Mucosa of stomach (tissue), 1 donor: ENCODE results near the gene GPM6B.

ENCODE experiments used
- H3K27me3 ChIP-seq: one replicate; pipeline ENCODE4 v1.7.0; 2013; ENCODE audit warnings: mild to moderate bottlenecking, low read length; ENCODE audit not compliant: control insufficient read depth, insufficient read depth
- H3K36me3 ChIP-seq: one replicate; pipeline ENCODE4 v1.7.0; 2013; ENCODE audit warnings: low read length; ENCODE audit not compliant: control insufficient read depth, insufficient read depth
- H3K4me1 ChIP-seq: one replicate; pipeline ENCODE4 v1.7.0; 2013; ENCODE audit warnings: mild to moderate bottlenecking, low read length; ENCODE audit not compliant: control insufficient read depth, insufficient read depth
- H3K4me3 ChIP-seq: one replicate; pipeline ENCODE4 v1.7.0; 2013; ENCODE audit warnings: low read length
- H3K9ac ChIP-seq: one replicate; pipeline ENCODE4 v1.7.0; 2013; ENCODE audit warnings: mild to moderate bottlenecking, low read length, moderate library complexity
- H3K9me3 ChIP-seq: one replicate; pipeline ENCODE4 v1.7.0; 2013; ENCODE audit warnings: mild to moderate bottlenecking, low read length, moderate library complexity; ENCODE audit not compliant: control insufficient read depth
- donor health status: Pancreatic carcinoma.

The GPM6B gene

DNA sequence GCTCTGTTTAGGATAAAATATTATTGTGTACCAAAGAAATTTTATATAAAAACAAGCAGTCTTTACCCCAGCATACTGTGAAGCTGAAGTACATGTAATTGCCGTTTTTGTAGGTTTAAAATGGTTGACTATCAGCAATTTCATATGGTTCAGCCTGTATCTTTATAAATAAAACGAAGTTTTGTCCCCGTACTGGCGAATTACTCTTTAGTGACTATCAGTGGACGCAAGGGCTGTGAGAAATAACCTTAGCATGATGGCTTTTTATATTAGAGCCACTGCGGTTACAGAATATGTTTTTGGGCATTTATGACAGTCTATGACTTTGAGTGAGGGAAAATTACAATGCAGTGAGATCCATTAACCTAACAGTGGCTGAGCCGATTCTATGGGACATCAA lies 1.2 kb downstream of the GPM6B start:
- Histone ChIP-seq H3K27me3 (peaks cover 3% of the 10 kb centered on the region), H3K4me1 (no peaks in the 10 kb centered on the region), H3K9ac (no peak overlapping the region), H3K36me3 (no peaks in the 10 kb centered on the region), H3K9me3 (no peaks in the 10 kb centered on the region), H3K4me3 (no peak overlapping the region)

GRCh38 chrX:13808865-13809264 lies 8.0 kb downstream of the GPM6B start:
- H3K4me1 ChIP-seq = no peaks in the 10 kb centered on the region
- H3K9ac ChIP-seq = no peak overlapping the region
- H3K4me3 ChIP-seq = no peak overlapping the region
- H3K27me3 ChIP-seq = no peaks in the 10 kb centered on the region
- no peaks in the 10 kb centered on the region for H3K36me3 ChIP-seq
- H3K9me3 ChIP-seq = no peaks in the 10 kb centered on the region

- H3K36me3 ChIP-seq = no peaks in the 10 kb centered on the region
- no peaks in the 10 kb centered on the region for H3K9me3 ChIP-seq
- no peaks in the 10 kb centered on the region for H3K27me3 ChIP-seq
- H3K4me3 ChIP-seq = no peak overlapping the region
- no peaks in the 10 kb centered on the region for H3K4me1 ChIP-seq
- H3K9ac ChIP-seq = no peak overlapping the region
Measured at GRCh38 chrX:13808293-13808692, 8.6 kb downstream of the GPM6B start.

- no peak overlapping the region for H3K4me3 ChIP-seq
- no peaks in the 10 kb centered on the region for H3K9me3 ChIP-seq
- H3K27me3 ChIP-seq = no peaks in the 10 kb centered on the region
- no peaks in the 10 kb centered on the region for H3K4me1 ChIP-seq
- H3K9ac ChIP-seq = no peak overlapping the region
- no peaks in the 10 kb centered on the region for H3K36me3 ChIP-seq
Measured at GRCh38 chrX:13805241-13805640, 11.7 kb downstream of the GPM6B start.

DNA sequence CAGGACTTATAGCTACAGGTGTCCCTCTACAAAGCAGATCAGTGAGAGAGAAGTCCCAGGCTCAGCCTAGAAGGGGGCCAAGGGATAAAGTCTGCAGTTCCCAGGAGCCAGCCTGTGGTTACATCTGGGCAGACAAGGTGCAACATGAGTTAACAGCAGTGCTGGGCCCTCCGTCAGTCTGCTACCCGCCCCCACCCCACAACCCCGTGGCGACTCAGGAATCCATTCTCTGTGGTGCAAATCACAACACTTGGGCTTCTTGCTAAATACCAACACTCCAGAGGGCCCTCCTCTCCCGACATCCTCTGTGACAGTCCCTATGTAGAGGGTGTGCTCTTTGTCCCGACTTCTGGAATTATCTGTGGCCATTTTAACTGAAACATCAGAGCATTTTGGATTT lies 13.8 kb downstream of the GPM6B start:
- no peaks in the 10 kb centered on the region for H3K27me3 ChIP-seq
- no peak overlapping the region for H3K9ac ChIP-seq
- no peaks in the 10 kb centered on the region for H3K4me1 ChIP-seq
- no peak overlapping the region for H3K4me3 ChIP-seq
- no peaks in the 10 kb centered on the region for H3K9me3 ChIP-seq
- H3K36me3 ChIP-seq = no peaks in the 10 kb centered on the region

DNA sequence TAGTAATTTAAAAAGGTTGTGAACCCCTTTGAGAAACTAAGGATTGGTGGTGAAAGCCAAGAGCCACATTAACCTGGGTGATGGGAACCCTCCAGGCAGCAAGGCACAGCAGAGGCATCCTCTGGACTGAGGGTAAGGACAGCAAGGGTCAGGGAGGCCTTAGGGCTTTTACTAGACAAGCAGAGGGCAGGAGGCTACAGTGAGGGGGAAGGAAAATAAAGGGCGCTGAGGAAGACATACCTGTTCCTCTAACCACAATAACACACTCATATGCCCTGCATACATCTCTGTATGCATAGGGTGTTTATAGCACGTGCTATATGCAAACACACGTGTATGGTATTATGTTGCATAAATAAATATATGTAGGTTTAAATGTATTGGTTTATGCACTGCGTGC lies 18.7 kb downstream of the GPM6B start:
- Histone ChIP-seq H3K36me3 (no peaks in the 10 kb centered on the region), H3K9me3 (no peaks in the 10 kb centered on the region), H3K9ac (no peak overlapping the region), H3K4me1 (no peaks in the 10 kb centered on the region), H3K27me3 (no peaks in the 10 kb centered on the region), H3K4me3 (no peak overlapping the region)

GRCh38 chrX:13797512-13797911 lies 19.4 kb downstream of the GPM6B start:
- H3K9ac ChIP-seq = no peak overlapping the region
- no peaks in the 10 kb centered on the region for H3K9me3 ChIP-seq
- no peaks in the 10 kb centered on the region for H3K4me1 ChIP-seq
- no peaks in the 10 kb centered on the region for H3K36me3 ChIP-seq
- no peaks in the 10 kb centered on the region for H3K27me3 ChIP-seq
- H3K4me3 ChIP-seq = no peak overlapping the region

DNA sequence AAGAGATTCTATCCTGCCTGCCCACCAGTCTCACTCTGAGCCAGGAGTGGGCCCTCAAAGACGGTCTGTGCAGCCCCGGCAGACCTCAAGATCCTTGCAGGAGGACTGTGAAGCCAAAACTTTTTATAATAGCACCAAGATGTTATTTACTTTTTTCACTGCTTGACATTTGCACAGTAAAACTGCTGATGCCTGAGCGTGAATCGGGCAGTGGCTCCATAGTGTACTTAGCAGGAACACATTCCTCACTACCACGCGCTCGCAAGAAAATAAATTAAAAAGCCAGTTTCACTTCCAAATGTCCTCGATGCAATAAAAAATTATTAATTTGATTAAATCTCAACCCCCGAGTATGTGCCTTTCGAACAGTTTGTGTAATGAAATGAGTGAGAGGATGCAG lies 22.5 kb downstream of the GPM6B start:
- Histone ChIP-seq H3K9me3 (no peaks in the 10 kb centered on the region), H3K27me3 (no peaks in the 10 kb centered on the region), H3K9ac (no peak overlapping the region), H3K4me1 (no peaks in the 10 kb centered on the region), H3K4me3 (no peak overlapping the region), H3K36me3 (no peaks in the 10 kb centered on the region)

DNA sequence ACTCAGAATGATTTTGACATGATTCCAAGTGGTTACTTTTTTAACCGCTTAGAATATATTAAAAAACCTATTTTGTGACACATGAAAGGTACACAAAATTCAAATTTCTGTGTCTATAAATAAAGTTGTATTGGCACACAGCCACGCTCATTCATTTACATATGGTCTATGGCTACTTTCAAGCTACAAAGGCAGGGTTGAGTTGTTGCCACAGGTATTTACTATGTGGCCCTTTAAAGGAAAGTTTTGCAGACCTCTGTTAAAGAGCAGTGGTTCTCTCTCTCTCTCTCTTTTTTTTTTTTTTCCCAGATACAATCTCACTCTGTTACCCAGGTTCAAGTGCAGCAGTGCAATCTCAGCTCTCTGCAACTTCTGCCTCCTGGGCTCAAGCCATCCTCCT lies 23.0 kb downstream of the GPM6B start:
- Histone ChIP-seq H3K9ac (no peak overlapping the region), H3K27me3 (no peaks in the 10 kb centered on the region), H3K9me3 (no peaks in the 10 kb centered on the region), H3K36me3 (no peaks in the 10 kb centered on the region), H3K4me1 (no peaks in the 10 kb centered on the region), H3K4me3 (no peak overlapping the region)

GRCh38 chrX:13791559-13791958 lies 25.3 kb downstream of the GPM6B start:
- H3K27me3 ChIP-seq = no peaks in the 10 kb centered on the region
- no peaks in the 10 kb centered on the region for H3K36me3 ChIP-seq
- no peaks in the 10 kb centered on the region for H3K4me1 ChIP-seq
- no peaks in the 10 kb centered on the region for H3K9me3 ChIP-seq
- no peak overlapping the region for H3K9ac ChIP-seq
- H3K4me3 ChIP-seq = no peak overlapping the region

- H3K9me3 ChIP-seq = no peaks in the 10 kb centered on the region
- no peak overlapping the region for H3K4me3 ChIP-seq
- H3K9ac ChIP-seq = no peak overlapping the region
- H3K27me3 ChIP-seq = no peaks in the 10 kb centered on the region
- H3K36me3 ChIP-seq = no peaks in the 10 kb centered on the region
- H3K4me1 ChIP-seq = no peaks in the 10 kb centered on the region
Measured at GRCh38 chrX:13791145-13791544, 25.7 kb downstream of the GPM6B start.

DNA sequence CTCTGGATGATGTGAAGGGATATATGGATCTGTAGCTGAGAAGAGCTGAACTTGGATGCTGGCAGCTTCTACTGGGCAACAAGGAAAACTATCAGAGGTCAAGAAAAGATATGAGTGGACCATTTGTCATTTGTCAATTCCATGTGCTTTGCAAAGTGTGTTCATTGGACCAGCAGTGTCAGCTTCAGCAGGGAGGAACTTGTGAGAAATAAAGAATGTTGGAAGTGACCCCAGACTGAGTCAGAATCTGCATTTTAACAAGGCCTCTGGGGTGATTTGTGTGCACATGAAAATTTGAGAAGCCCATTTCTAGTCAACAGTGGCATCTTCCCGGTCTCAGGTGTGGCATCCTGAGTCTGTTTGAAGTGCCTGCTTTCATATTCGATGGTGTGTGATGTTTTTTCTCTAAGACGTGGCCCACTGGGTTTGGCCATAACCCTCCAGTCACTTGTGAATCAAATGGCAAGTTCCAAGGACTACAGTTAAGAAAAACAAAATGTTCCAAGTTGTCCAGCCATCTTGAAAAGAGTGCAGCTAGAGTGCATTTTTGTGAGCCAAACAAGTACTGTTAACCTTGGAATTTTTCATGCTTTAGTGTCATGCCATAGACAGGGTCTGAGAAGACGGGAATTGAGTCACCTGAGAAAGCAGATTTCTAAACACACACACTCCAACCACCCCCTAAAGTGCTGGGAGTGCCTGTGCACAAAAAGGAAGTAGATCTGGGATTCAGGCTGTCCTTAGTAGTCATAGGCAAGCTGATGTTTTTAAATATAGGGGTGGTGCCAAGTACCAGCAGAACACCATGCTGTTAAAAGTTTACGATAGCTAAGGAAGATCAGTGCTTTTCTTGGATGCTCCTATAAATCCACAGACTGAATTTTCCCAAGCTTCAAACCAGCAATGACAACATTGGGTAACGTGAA lies 26.4 kb downstream of the GPM6B start:
- H3K27me3 ChIP-seq = no peaks in the 10 kb centered on the region
- H3K36me3 ChIP-seq = no peaks in the 10 kb centered on the region
- H3K4me3 ChIP-seq = no peak overlapping the region
- no peaks in the 10 kb centered on the region for H3K9me3 ChIP-seq
- no peak overlapping the region for H3K9ac ChIP-seq
- no peaks in the 10 kb centered on the region for H3K4me1 ChIP-seq
